Raji (cell line): ENCODE results near the gene TMEM140.
A peak's percentile ranks its signal among the peaks of the same experiment; 100 is the strongest.

ENCODE experiments used
- POLR2A ChIP-seq: IDR thresholded peaks from 2 replicates; pipeline ENCODE4 v1.6.1; 2011; ENCODE audit warnings: low read depth, low read length, control low read depth; ENCODE audit not compliant: insufficient read depth

TMEM140 gene

GRCh38 chr7:135166338-135166990, 18.6 kb downstream of the TMEM140 start:
- TF ChIP-seq POLR2A, result no peak

DNA sequence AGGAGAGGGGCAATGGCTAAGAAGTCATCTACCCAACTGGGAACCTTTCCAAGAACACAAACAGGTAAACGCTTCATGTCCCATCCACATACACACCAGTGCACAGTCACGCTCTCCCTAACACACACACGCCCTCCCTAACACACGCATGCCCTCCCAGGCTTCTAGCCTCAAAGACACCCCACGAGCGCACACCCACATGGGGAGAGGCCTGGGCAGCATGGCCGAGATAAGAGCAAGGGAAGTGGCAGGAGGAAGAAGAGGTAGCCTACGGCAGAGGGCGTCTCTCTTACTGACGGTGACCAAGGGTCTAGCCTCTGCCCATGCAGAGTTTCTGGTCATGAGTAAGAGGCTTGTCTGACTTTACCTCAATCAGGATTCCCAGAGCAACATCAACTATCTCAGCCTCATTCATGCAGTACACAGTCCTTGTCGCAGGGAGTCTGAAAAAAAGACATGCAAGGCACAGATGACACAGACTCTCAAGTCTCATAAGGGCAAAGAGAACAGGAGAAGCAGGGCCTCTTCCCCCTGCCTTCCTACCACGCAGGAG, 19.6 kb downstream of the TMEM140 start:
- no peak for TF ChIP-seq POLR2A

DNA sequence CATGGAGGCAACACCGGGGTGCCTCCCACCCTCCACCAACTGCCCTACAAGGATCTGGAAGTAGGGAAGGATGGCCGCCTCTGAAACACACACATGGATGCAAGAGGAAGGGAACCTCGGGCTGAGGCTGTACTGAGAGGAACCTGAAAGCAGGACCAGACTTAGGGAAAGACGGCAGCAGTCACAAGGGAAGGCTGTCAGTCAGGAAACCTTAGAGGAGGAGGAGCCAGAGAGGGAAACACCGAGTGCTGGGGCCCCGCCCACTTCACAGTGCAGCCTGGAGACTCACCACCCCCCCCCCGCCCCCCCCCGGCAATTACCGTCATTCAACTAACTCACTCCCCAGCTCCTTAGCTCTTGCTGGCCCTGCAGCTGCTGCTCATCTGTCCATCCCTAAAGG, 20.1 kb downstream of the TMEM140 start:
- TF ChIP-seq POLR2A, result no peak

- TF ChIP-seq POLR2A, result no peak
These were observed 20.7 kb downstream of the TMEM140 start for GRCh38 chr7:135168489-135169140.

GRCh38 chr7:135169141-135169963, 21.5 kb downstream of the TMEM140 start:
- TF ChIP-seq POLR2A, result peak; percentile 26; the same call in 1 of the 2 replicates

DNA sequence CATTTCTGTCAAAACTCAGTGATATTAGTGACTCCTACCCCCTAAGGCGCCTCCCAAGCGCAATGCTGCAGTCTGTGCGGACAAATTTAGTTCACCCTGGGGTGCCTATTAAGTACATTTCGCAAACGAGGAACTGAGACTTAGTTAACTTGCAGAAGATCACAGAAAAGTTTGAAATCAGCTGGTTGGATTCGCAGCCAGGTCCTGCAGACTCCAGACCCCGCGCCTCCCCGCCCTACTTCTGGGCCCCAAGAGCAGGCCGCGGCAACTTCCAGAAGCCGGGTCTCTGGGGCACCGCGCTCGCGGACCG, 22.0 kb downstream of the TMEM140 start:
- no peak for TF ChIP-seq POLR2A

- peak; percentile 78 for TF ChIP-seq POLR2A
These were observed 22.6 kb downstream of the TMEM140 start, which contains the start of gene CYREN for GRCh38 chr7:135170274-135170997. TSS of gene CYREN (minus strand) at chr7:135170707. CDS start at chr7:135168922, 1,785 bp downstream.

DNA sequence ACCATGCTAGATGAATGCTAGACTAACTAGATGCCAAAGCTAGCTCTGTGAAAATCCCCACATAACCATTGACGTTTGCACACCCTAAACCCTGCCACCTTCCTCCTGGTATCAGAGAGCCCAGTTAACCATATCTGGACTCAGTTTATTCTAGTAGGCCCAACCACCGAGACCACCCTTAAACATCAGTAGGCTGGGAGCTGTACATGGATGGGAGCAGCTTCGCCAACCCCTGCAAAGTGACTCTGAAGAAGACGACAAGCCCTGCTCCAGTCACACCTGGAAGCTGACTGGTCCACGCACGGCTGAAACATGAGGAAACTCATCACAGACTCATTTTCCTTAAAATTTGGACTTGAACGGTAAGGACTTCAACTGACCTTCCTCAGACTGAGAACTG, 27.1 kb downstream of the TMEM140 start:
- no peak for TF ChIP-seq POLR2A

DNA sequence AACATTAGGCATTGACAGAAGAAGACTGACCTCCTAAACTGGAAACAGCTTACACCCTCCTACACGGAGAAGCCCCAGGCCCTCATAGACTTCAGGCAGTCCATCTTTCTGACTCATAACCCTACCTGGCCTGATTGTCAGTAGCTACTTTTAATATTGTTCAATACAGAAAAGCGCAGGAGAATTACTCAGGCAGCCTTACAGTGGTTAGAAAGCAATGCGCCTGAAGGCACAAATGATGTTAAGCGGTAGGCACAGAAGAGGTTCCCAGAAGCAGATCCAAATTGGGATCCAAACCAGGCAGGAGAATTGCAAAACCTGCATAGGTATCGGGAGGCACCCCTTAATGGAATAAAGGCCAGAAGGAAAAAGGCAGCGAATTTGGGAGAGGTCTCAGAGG, 28.1 kb downstream of the TMEM140 start:
- no peak for TF ChIP-seq POLR2A

GRCh38 chr7:135177028-135177696, 29.3 kb downstream of the TMEM140 start:
- no peak for TF ChIP-seq POLR2A

DNA sequence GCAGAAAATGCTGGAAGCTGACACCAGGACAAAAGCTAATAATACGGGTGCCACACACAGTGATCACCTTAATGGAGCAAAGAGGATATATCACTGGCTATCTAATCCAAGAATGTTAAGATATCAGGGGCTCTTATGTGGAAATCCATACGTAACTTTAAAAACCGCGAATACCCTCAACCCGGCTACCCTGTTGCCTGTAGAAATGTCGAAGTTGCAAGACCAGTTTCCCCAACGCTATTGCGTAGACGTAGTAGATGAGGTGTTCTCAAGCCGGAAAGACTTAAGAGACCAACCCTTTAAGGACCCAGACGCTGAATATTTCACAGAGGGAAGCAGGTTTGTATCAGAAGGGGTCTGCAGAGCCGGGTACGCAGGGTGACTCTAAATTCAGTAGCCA, 30.5 kb downstream of the TMEM140 start:
- no peak for TF ChIP-seq POLR2A

GRCh38 chr7:135179321-135179925, 31.6 kb downstream of the TMEM140 start:
- no peak for TF ChIP-seq POLR2A

GRCh38 chr7:135180122-135180521, 32.2 kb downstream of the TMEM140 start:
- TF ChIP-seq POLR2A, result no peak
